GM18868 (cell line): ENCODE results near the gene PIAS3.

Experiments used
- ATAC-seq: cut with Tn5 transposase; IDR thresholded peaks from one replicate; pipeline ENCODE4 v1.9.1; 2021; ENCODE audit warnings: mild to moderate bottlenecking, moderate library complexity; ENCODE audit not compliant: unreplicated experiment

PIAS3 gene

DNA sequence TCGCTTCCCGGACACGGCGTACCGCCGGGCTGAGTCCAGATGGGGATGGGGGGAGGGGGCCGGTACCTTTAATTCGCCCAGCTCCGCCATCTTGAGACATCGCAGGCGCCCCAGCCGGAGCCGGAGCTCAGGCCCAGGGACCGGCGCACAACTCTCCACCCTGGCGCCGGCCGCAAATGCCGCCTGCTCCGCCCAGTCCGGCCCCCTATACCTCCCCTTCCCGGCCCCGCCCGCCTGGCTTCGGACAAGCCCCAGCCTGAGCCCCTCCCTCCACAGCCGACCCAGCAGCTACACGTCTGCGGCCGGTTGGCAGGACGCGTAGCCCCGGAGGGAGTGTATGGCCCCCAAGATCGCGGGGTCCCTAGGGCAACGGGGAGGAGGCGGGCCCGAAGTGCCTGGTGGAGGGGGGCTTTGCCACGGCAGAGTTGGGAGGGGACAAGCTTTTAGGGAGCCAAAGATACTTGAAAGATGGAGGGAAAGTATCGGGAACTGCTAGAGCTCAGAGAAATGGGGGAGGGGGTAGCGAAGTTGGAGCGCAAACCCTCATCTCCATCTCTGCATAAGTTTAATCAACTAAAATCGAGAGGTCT, at the start of gene PIAS3:
Gene PIAS3, minus strand, starts transcription at position 181 of the 590 bp plus-strand sequence. Its CDS starts 91 bp downstream, at position 90.
- peak; percentile 89 for ATAC-seq

DNA sequence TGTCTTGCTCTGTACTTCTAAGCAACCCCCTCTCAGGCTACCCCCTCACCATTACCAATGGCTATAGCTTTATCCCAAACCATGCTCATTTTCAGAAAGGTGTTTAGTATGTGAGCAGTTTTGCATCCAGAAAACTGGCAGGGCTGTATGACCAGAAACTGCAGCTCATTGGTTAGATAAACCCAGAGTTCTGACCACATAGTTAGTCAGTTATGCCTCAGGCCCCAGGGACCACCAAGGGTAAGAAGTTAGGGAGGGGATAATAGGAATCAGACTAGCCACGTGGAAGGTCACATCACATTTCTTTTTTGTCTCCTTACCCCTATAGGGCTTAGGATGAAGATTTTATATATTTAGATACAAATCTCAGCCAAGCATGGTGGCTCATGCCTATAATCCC, 49.8 kb upstream of the PIAS3 start:
- ATAC-seq = no peak

DNA sequence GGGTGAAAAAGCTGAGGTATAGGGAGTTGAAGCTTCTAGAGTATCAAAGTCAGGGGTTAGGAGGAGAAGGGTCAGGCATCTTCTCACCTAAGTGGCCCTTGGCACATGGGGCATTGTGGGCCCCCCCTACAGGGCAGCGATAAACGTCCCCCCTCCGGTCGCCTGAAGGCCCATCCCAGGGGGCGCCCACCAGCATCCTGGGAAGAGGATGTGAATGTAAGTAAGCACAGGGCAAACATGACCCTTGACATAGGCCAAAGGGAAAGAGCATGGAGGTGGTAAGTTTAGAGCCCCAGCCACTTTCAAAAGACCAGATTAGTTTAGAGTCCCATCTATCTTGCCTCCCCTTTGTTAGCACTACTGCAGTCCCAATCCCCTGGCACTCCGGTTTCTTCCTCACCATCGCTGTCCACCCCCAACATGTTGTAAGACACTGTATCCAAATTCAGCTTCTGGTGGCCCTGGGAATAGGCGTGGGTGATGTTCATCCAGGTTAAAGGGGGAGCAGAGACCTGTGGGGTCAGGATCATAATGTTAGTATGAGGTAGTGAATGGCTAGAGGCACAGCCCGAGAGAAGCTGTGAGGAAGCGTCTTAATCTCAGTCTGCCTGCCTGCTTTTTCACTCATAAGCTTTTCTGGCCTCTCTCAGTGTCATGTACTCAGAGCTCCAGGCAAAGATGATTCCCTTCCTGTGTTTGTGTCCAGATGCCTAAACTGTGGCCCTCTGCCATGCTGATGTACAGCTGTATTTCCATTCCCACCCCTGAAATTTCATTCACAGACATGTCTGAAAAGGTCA, 48.3 kb upstream of the PIAS3 start:
- no peak for ATAC-seq

DNA sequence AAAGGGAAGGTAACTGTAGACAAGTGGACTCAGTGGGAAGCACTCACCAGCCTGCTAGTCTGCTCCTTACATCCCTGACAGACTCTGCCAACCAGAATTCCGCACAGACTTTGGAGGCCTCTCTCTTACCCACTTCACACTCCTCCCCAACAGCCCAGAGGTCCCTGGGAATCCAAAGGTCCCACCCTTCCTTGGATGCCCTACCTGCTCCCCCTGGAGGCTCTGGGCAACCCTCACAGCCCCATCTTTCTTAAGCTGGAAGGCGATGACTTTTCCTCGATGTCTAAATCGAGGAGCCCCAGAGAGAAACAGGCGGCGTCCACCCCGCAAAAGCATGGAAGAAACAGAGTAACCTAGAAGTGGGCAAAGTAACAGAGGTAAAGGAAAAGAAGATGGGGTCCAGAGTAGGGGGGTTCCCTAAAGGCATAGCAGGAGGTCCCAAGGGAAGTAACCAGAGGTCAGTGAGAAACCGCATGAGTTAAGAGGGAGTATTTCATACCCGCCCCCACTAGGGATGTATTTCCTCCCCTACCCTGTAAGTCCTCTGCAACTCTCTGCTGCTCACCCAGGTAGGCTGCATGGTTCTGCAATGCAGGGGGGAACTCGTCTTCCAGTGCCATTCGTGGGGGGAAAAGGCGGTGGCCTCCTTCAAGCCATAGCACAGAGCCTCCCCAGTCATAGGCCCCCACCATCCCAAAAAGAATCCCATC, 42.6 kb upstream of the PIAS3 start:
- ATAC-seq = no peak

DNA sequence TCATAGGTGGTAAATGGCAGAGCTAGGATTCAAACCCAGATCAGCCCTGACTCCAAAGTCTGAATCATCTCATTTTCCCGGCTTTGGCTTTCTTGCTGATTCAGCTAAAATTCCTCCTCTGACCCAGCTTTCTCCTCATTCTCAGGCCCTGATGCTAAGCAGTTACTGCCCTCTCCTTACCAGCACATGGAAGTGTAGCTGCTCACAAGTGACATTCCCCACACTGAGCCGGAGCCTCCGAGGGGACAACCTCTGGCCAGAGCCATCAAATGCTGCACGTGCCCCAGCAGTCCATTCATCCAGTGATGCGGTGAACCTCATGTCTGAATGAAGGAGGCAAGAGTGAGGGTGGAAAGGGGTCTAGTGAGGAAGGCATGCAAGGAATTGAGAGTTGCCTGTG, 39.9 kb upstream of the PIAS3 start:
- ATAC-seq = no peak

DNA sequence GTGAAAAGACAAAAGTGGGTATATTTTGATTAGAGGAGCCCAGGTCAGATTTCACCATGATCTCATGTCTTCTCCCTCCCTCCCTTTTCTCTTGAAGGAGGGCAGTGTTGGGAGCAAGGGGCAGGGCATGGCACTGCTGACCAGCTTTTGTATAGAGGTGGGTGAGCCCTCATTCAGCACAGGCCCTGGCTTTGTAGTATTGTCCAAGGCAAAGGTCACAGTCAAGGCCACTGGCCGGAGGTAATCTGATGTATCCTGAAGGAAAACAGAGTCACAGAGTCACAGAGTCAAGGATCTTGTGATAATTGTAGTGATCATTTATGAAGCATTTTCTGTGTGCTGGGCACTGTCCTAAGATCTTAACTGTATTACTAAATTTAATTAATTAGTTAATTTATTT, 39.1 kb upstream of the PIAS3 start:
- ATAC-seq = no peak

DNA sequence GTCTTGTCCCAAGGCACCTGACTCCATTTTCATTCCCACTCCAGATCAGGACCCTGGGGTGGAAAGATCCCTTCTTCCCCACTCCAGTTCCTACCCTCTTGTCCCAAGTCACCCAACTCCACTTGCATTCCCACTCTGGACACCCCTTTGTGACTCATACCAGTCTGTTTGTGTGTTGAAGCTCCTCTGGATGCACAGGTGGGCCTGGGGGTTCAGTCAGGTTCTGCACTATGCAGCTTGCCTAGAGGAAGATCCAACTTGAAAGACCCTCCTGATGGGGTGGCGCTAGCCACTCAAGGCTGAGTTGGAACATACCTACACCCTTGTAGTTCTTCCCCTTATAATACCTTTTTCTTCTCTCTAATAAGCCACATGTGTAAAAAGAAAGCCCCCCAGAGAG, 36.6 kb upstream of the PIAS3 start:
- no peak for ATAC-seq

DNA sequence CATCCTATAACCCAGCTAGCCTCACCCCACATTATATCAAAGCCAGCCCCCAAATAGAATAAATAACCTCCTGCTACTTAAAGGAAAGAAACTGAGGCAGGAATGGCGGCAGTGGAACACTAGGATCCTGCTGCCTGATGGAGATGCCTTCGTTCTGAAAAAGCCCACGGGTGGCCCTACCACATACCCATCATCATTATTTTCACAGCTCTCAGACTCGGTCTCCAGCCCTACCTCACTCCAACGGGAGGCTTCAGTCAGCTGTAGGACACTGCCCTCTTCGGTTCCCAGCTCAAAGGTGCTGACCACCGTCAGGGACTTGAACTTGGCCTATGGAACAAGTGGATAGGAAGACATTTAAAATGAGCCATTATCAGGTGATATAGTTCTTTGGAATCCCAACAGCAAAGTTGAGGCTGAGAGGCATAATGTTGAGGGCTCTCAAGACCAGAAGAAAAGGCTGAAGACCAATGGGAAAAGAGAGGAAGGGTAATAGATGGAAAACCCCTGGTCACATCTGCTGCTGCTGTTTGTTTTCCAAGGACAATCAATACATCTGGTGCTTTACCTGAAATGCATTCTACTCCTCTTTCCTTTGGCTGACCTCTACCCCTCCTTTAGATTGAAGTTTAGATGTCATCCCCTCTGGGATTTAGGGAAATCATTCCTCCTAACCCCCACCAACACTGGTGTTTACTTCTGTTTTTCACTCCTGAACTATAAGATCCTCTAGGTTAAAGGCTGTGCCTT, 34.6 kb upstream of the PIAS3 start:
- no peak for ATAC-seq

DNA sequence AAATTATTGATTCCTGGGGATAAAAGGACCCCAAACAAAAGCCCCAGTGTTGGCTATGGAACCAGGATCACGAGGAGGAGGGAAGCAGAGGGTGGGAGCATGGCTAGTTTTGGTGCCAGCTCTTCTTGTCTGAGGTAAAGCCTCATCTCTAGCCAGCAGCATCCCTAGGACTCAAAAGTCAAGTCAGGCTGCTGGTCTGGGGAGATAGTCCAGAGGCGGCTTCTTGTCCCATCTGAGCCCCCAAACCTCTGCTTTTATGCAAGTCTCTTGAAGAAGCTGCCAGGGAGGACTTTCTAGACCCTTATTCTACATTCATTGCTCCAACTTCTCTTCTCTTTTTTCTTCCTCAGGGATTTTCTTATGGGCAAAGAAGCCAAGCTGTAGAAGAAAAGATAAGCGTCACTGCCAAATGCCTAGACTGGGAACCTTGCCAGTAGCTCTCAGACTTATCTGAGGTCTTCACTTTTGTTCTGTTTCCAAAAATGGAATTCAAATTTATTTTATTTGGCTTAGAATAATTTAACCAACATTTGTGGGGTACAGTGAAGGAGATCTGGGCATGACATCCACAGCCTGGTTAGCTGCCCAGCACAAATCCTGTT, 33.7 kb upstream of the PIAS3 start:
- ATAC-seq = no peak

DNA sequence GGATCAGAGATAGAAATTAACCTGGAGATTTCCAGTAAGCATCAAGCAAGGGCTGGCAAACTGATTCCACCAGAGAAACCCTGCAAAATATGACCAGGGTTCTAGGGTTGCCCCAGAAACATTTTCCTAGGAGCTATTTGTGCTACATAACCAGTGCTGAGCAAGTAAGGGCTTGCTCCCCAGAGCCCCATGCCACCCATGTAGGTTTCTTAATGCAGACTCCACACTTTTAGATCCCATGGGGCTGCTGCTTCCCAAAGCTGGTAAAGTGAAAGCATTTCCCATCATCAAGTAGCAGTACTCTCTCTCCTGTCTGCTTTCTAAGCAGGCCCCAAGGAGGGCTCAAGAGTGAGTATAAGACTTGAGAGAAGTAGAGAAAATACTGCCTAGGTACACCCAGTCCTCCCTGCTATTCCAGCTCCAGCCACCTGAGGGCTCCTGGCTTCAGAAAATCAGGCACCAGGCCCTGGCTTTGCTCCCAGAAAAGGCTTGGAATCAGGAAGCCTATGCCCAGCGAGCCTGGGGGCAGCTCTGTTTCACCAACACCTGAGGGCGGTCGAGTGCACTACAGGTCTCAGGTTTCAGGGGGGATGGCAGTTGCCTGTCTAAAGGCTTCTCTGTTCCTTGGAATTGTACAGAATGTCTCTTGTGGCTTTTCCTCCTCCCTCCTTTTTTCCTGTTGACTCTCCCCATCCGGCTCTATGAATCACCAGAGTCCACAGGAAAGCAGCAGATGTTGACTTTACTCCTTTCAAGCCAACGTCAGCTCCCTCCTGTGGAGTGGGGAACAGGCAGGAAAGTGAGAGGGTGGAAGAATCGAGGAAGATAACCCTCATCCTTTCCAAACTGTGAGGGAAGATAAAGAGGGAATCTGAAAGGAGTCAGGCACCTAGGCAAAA, 33.0 kb upstream of the PIAS3 start:
- no peak for ATAC-seq

DNA sequence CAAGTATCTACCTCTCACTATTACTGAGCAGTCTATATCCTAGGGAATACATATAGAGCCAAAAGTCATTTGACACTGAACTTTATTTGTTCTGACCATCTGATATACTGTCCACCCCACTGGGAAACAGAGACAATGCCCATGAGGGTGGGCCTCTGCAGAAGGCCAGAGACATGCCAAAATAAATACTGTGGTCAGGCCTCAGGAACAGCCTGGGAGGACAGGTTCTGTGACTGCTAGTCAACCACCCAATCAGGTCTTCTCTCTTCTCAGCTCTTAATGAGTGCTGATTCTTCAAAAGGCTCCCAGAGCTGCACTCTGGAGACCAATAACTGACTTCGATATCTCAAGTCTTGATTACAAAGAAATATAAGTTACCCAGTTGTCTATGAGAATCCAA, 32.3 kb upstream of the PIAS3 start:
- ATAC-seq = no peak

DNA sequence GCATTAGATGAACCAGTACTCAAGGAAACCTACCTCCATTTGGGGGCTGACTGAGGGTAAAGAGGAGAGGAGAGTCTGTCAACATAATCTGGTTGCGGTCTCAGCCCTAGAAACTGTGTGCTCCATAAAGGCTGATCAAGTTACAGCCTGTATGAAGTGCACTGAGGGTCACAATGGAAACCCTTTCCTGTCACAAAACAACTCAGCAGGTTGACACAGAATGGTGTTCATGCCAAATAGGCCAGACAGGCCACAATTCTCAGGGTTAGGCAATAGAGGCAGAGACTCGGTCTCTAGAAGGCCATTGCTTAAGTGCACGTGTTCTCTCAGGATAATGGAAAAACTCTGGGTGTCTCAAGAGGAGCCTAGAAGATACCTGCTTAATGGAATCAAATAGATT, 30.8 kb upstream of the PIAS3 start:
- ATAC-seq = no peak

DNA sequence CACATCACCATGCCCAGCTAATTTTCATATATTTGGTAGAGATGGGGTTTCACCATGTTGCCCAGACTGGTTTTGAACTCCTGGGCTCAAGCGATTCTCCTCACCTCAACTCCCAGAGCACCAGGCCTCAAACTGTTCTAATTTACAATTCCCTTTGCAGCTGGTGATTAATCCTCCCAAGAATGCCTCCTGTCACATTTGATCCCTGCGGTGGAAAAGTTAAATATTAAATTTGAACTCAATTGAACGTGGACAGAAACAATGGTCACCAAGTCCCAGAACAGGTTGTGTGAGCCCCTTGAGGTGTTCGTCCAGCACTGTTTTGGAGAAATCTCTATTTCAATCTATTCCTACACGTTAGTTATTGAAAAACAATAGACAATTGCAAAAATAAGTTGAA, 28.8 kb upstream of the PIAS3 start:
- no peak for ATAC-seq

DNA sequence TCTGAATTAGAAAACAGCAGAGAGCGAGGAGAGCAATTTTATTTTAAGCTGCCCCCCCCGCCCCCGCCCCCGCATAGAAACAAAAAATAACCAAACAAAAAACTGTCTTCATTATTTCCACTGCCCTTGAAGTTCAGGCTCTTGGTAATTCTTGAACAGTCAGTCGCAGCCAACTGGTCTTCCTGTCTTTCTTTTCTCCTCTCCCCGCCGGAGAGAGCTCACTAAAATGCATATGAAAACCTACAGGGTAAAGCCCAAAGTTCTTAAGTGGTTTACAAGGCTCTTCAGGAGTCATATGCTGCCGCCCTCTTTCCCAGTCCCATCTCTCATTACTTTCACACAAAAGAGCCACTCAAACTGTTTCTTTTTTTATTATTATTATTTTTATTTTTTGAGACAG, 27.9 kb upstream of the PIAS3 start:
- no peak for ATAC-seq

DNA sequence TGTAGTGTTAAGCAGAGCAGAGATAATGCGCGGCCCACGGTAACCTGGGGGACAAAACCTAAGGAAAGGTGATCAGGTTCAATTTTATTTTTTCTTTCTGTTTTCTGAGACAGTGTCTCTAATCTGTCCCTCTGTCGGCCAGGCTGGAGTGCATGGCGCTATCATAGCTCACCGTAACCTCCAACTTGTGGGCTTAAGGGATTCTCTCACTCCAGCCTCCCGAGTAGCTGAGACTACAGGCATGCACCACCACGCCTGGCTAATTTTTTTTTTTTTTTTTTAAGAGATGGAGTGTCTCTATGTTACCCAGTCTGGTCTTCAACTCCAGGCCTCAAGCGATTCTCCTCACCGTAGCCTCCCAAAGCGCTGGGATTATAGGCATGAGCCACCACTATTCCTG, 27.5 kb upstream of the PIAS3 start:
- ATAC-seq = no peak

DNA sequence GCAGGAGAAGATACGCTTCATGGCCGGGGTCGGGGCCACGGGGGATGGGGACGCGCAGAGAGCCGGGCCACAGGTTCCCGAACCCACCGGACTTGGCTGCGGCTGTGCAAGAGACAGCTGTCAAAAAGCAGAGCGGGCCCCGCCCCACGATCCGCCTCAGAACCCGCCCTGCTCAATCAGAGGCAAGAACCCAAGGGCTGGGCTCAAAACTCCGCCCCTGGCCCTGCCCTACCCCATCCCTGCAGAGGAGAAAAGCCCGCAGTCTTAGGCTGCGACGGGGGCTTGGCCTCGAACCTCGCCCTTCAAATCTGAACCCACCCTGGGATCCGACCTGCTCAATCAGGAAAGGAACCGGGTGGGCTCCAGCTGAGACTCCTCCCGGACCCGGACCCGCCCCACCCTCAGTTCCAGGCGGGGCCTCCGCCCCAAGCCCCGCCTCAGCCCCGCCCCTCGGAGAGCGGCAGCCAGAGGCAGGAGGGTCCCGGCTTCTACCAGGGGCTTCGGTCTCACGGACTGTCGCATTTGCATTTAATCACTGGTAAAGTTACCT, 26.9 kb upstream of the PIAS3 start, which contains the start of gene ANKRD35:
Gene ANKRD35, minus strand, starts transcription at position 129 of the 550 bp plus-strand sequence. Its CDS starts 108 bp downstream, at position 21.
- ATAC-seq = peak; percentile 100

DNA sequence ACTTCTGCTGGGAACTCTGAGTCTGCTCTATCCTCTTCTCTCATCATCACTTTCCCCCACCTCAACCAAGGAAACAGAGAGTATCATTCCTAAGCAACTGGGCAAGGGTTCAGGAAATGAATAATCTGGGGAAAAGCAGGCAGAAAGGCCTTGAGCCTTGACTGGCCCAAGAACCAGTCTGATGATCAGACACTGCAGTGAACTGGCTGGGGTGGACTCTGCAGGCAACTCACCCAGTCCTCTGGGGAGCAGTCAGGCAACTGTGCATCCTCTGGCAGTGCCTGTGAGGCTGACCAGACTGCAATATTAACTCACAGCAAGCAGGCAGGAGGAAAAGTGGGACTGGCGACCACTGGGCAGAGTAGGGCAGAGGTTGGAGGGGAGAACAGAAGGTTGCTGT, 25.8 kb upstream of the PIAS3 start:
- no peak for ATAC-seq

DNA sequence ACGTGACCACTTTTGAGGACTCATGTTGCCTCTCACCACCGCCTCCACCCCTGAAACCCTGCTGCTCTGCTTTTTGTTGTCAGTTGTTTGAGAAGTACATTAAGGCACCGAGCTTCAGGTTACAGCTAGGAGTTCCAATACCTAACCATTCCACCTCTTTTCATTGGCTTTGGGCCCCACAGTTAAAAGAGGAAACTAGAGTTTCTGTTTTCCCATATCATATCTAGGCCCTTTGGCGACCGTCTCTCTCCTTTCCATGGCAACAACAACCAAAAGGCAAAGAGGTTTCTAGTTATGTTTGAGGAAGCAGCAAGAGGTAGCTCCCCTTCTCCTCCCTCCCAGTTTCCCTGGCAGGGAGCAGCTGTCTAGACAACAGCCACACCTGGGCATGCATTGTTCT, 20.9 kb upstream of the PIAS3 start:
- ATAC-seq = no peak

DNA sequence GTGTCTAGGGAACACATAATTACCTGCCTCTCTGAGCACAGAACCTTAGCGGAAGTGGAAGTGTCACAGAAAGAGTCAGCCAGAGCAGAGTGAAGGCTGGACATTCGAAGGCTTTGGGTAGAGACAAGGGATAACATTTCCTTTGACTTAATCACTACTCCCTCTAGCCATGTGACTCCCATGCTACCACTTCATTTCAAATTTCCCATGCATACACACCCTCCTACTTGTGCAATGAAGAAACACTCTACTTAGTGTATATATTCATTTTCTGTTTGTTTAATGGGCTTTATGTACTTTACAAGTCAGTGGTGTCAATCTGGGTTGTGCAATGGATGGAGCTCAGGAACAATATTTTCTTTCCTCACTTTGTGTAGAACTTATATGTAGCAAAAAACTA, 19.8 kb upstream of the PIAS3 start:
- no peak for ATAC-seq
